T follicular helper cell (primary cell): ENCODE results near the gene MICALL1.

Experiments used
- DNase-seq: peaks from one replicate; pipeline ENCODE4 v3.0.0-alpha.2; 2020; ENCODE audit warnings: low read depth

MICALL1 gene

GRCh38 chr22:37906364-37907008 lies 389 bp downstream of the MICALL1 start:
- no peak for DNase-seq

GRCh38 chr22:37907036-37907954 lies 1.2 kb downstream of the MICALL1 start:
- DNase-seq, result no peak

GRCh38 chr22:37909766-37910165 lies 3.7 kb downstream of the MICALL1 start:
- DNase-seq, result no peak

GRCh38 chr22:37910890-37911672 lies 5.0 kb downstream of the MICALL1 start:
- no peak for DNase-seq

GRCh38 chr22:37911697-37912096 lies 5.6 kb downstream of the MICALL1 start:
- DNase-seq, result no peak

GRCh38 chr22:37912171-37912570 lies 6.1 kb downstream of the MICALL1 start:
- DNase-seq, result no peak

GRCh38 chr22:37913233-37913721 lies 7.2 kb downstream of the MICALL1 start:
- DNase-seq, result no peak

GRCh38 chr22:37916311-37916710 lies 10.2 kb downstream of the MICALL1 start:
- no peak for DNase-seq

- DNase-seq, result no peak
Measured at GRCh38 chr22:37917874-37918548, 11.9 kb downstream of the MICALL1 start.

- no peak for DNase-seq
Measured at GRCh38 chr22:37918580-37919270, 12.6 kb downstream of the MICALL1 start.

GRCh38 chr22:37920126-37920525 lies 14.0 kb downstream of the MICALL1 start:
- DNase-seq, result no peak

GRCh38 chr22:37922191-37922590 lies 16.1 kb downstream of the MICALL1 start:
- DNase-seq, result no peak

- DNase-seq, result no peak
Measured at GRCh38 chr22:37923927-37924326, 17.8 kb downstream of the MICALL1 start.

GRCh38 chr22:37924386-37925065 lies 18.4 kb downstream of the MICALL1 start:
- DNase-seq, result no peak

GRCh38 chr22:37925330-37925729 lies 19.2 kb downstream of the MICALL1 start:
- DNase-seq, result no peak

GRCh38 chr22:37925767-37926166 lies 19.7 kb downstream of the MICALL1 start:
- no peak for DNase-seq

- DNase-seq, result no peak
Measured at GRCh38 chr22:37926358-37926757, 20.3 kb downstream of the MICALL1 start.

GRCh38 chr22:37926771-37927636 lies 20.9 kb downstream of the MICALL1 start:
- DNase-seq, result no peak

GRCh38 chr22:37927637-37927936 lies 21.5 kb downstream of the MICALL1 start:
- no peak for DNase-seq

GRCh38 chr22:37929390-37929789 lies 23.3 kb downstream of the MICALL1 start:
- DNase-seq, result no peak
